HepG2 (cell line): ENCODE measurements around the gene THADA. TPM values are rescaled to one million over a fixed set of nuclear protein-coding genes. Genes with fewer than 3 reads are reported as not detected.
A peak's percentile ranks its signal among the peaks of the same experiment; 100 is the strongest.

Experiments used
- CHD4 ChIP-seq: fragments of 200-600 bp; sonication (generic); IDR thresholded peaks from 2 replicates; pipeline ENCODE4 v1.7.0; 2017; ENCODE audit warnings: mild to moderate bottlenecking, low read length, borderline replicate concordance
- ELF4 ChIP-seq: sonication (generic); formaldehyde crosslinking; IDR thresholded peaks from 2 replicates; pipeline ENCODE4 v1.5.0; 2020; ENCODE audit warnings: missing genetic modification reagents, mild to moderate bottlenecking, moderate library complexity, borderline replicate concordance
- GABPB1 ChIP-seq: IDR thresholded peaks from 2 replicates; pipeline ENCODE4 v1.6.1; 2016; ENCODE audit warnings: mild to moderate bottlenecking, missing genetic modification reagents, moderate library complexity, missing compliant biosample characterization
- MTF1 ChIP-seq: sonication (generic); formaldehyde crosslinking; IDR thresholded peaks from 2 replicates; pipeline ENCODE4 v1.5.0; 2020; ENCODE audit warnings: missing genetic modification reagents
- RCOR2 ChIP-seq: IDR thresholded peaks from 2 replicates; pipeline ENCODE4 v1.6.1; 2016; ENCODE audit warnings: missing biosample characterization, missing genetic modification reagents
- ZKSCAN1 ChIP-seq: fragments of 150-350 bp; IDR thresholded peaks from 2 replicates; pipeline ENCODE4 v1.6.1; 2014; ENCODE audit warnings: low read length
- ZKSCAN5 ChIP-seq: sonication (generic); formaldehyde crosslinking; IDR thresholded peaks from 2 replicates; pipeline ENCODE4 v1.5.1; 2020; ENCODE audit warnings: mild to moderate bottlenecking, missing genetic modification reagents
- ZNF556 ChIP-seq: sonication (generic); formaldehyde crosslinking; IDR thresholded peaks from 2 replicates; pipeline ENCODE4 v1.4.0; 2020; ENCODE audit warnings: mild to moderate bottlenecking, missing genetic modification reagents, borderline replicate concordance
- ZNF790 ChIP-seq: sonication (generic); formaldehyde crosslinking; IDR thresholded peaks from 2 replicates; pipeline ENCODE4 v1.8.0; 2022; ENCODE audit warnings: missing genetic modification reagents, mild to moderate bottlenecking, borderline replicate concordance
- ZSCAN22 ChIP-seq: sonication (generic); formaldehyde crosslinking; IDR thresholded peaks from 2 replicates; pipeline ENCODE4 v1.4.0; 2020; ENCODE audit warnings: mild to moderate bottlenecking, missing genetic modification reagents
- polyA plus RNA-seq, 8 experiments: library from polyadenylated mRNA; depleted of rRNA in 3 of 8; stranded (reverse) in 7 of 8; unstranded in 1 of 8; fragments of >200 nt; fragmentation: Illumina TruSeq in 4 of 8; extraction: Trizol in 4 of 8; gene quantifications; 2 replicates each; pipeline versions ENCODE4 v1.2.1 to v1.2.3, GENCODE V29; 2011 to 2016; ENCODE audit warnings: low read depth in 4 of 8, missing spikeins in 1 of 8, mixed read lengths in 1 of 8; ENCODE audit not compliant: insufficient read depth in 1 of 8
- total RNA-seq, 5 experiments: library from RNA; depleted of rRNA; stranded (reverse); fragments of >200 nt; fragmentation: Illumina TruSeq; extraction: Trizol; gene quantifications; 2 replicates each; pipeline ENCODE4 v1.2.3, GENCODE V29; 2016; ENCODE audit warnings: low read depth in 1 of 5
- TF ChIP-seq, protein P1 (sequence below): sonication (generic); formaldehyde crosslinking; IDR thresholded peaks from 2 replicates; pipeline ENCODE4 v1.5.0; 2020; ENCODE audit warnings: missing genetic modification reagents
- TF ChIP-seq, protein P2 (sequence below): sonication (generic); formaldehyde crosslinking; IDR thresholded peaks from 2 replicates; pipeline ENCODE4 v1.8.0; 2022; ENCODE audit warnings: missing genetic modification reagents, mild to moderate bottlenecking, inconsistent platforms, borderline replicate concordance
- TF ChIP-seq, protein P3 (sequence below), 2 experiments: sonication (generic) in 1 of 2; formaldehyde crosslinking in 1 of 2; IDR thresholded peaks; 2 replicates each; pipeline versions ENCODE4 v1.4.0 to v1.6.1; 2016 to 2020; ENCODE audit warnings: borderline replicate concordance in 1 of 2, low read depth in 1 of 2, mild to moderate bottlenecking in 1 of 2, missing genetic modification reagents in 1 of 2
- TF ChIP-seq, protein P4 (sequence below): IDR thresholded peaks from 2 replicates; pipeline ENCODE4 v1.6.1; 2016; ENCODE audit warnings: missing biosample characterization, missing genetic modification reagents, low read depth
- TF ChIP-seq, protein P5 (sequence below): sonication (generic); formaldehyde crosslinking; IDR thresholded peaks from 2 replicates; pipeline ENCODE4 v1.5.0; 2020; ENCODE audit warnings: mild to moderate bottlenecking, low read depth, missing genetic modification reagents, borderline replicate concordance
- TF ChIP-seq, protein P6 (sequence below): IDR thresholded peaks from 2 replicates; pipeline ENCODE4 v1.6.1; 2018; ENCODE audit warnings: missing genetic modification reagents

THADA gene
- total and polyA plus RNA-seq, 2 of the 13 experiments (the other 11 are each of a cell fraction or from before 2014, with no cell fraction given) = 12.7 to 21.7 TPM

DNA sequence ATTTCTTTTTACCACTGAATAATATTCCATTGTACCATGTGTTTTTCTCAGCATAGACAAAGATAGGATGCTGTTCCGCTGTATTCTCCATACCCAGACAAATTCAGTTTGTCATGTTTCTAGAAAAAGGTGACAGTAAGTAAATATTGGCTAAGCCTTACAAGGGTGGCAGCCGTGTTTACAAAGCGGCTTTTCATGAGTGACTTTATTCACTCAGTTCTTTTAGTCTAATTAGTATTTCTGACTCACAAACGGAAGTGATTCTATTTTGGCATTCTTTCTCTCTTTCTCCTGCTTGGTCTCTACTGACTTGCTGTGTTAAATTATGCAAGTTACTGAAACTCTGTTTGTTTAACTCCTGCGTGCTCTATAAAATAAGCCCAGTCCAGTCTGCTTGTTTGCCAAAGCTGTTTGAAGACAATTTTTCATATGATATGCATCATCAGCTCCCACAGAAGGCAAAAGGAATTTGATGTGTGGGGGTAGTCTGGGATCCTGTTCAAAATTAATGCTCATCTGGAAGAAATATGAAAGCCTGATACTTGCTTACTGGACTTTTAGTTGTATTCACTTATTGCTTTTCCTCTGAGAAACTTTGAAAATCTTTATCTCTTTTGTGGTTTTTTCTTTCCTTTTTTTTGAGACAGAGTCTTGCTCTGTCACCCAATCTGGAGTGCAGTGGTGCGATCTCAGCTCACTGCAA, 38.9 kb upstream of the THADA start (continued):
- TF ChIP-seq, protein P1, sequence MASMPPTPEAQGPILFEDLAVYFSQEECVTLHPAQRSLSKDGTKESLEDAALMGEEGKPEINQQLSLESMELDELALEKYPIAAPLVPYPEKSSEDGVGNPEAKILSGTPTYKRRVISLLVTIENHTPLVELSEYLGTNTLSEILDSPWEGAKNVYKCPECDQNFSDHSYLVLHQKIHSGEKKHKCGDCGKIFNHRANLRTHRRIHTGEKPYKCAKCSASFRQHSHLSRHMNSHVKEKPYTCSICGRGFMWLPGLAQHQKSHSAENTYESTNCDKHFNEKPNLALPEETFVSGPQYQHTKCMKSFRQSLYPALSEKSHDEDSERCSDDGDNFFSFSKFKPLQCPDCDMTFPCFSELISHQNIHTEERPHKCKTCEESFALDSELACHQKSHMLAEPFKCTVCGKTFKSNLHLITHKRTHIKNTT (CRISPR knock-in tag) = no peak
- no peak for TF ChIP-seq ZSCAN22 (CRISPR knock-in tag)
- TF ChIP-seq, protein P2, sequence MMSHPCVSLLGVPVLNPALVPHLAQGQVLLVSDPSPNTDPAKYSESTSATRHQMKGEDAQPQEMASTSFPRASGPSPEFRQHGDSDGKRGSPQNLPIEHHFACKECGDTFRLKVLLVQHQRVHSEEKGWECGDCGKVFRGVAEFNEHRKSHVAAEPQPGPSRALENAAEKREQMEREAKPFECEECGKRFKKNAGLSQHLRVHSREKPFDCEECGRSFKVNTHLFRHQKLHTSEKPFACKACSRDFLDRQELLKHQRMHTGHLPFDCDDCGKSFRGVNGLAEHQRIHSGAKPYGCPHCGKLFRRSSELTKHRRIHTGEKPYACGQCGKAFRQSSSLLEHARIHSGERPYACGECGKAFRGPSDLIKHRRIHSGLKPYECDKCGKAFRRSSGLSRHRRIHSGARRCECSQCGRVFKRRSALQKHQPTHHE (CRISPR knock-in tag) = no peak
- TF ChIP-seq, protein P3, sequence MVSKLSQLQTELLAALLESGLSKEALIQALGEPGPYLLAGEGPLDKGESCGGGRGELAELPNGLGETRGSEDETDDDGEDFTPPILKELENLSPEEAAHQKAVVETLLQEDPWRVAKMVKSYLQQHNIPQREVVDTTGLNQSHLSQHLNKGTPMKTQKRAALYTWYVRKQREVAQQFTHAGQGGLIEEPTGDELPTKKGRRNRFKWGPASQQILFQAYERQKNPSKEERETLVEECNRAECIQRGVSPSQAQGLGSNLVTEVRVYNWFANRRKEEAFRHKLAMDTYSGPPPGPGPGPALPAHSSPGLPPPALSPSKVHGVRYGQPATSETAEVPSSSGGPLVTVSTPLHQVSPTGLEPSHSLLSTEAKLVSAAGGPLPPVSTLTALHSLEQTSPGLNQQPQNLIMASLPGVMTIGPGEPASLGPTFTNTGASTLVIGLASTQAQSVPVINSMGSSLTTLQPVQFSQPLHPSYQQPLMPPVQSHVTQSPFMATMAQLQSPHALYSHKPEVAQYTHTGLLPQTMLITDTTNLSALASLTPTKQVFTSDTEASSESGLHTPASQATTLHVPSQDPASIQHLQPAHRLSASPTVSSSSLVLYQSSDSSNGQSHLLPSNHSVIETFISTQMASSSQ (IDR thresholded peaks at IDR 0.05; ENCODE audit: low read depth) = peak; percentile 67
- TF ChIP-seq, protein P3 (CRISPR knock-in tag; IDR thresholded peaks at IDR 0.05; ENCODE audit: borderline replicate concordance) = no peak; the same call in 1 of the 2 replicates
- TF ChIP-seq GABPB1 (CRISPR knock-in tag) = peak; percentile 58; the same call in 1 of the 2 replicates
- TF ChIP-seq, protein P4, sequence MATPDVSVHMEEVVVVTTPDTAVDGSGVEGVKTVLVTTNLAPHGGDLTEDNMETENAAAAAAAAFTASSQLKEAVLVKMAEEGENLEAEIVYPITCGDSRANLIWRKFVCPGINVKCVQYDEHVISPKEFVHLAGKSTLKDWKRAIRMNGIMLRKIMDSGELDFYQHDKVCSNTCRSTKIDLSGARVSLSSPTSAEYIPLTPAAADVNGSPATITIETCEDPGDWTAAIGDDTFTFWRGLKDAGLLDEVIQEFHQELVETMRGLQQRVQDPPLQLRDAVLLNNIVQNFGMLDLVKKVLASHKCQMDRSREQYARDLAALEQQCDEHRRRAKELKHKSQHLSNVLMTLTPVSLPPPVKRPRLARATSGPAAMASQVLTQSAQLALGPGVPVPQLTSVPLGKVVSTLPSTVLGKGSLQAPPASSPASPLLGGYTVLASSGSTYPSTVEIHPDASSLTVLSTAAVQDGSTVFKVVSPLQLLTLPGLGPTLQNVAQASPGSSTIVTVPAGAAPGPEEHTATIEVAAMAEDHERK = no peak
- no peak for TF ChIP-seq CHD4
- TF ChIP-seq, protein P5, sequence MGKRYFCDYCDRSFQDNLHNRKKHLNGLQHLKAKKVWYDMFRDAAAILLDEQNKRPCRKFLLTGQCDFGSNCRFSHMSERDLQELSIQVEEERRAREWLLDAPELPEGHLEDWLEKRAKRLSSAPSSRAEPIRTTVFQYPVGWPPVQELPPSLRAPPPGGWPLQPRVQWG (CRISPR knock-in tag) = no peak
- TF ChIP-seq ZNF556 = no peak; the same call in 1 of the 2 replicates
- TF ChIP-seq ZKSCAN1 = no peak
- TF ChIP-seq, protein P6, sequence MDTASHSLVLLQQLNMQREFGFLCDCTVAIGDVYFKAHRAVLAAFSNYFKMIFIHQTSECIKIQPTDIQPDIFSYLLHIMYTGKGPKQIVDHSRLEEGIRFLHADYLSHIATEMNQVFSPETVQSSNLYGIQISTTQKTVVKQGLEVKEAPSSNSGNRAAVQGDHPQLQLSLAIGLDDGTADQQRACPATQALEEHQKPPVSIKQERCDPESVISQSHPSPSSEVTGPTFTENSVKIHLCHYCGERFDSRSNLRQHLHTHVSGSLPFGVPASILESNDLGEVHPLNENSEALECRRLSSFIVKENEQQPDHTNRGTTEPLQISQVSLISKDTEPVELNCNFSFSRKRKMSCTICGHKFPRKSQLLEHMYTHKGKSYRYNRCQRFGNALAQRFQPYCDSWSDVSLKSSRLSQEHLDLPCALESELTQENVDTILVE = 0 out of 2 replicates have a peak, but pooled peaks have one; percentile 35
- TF ChIP-seq ELF4 (CRISPR knock-in tag) = no peak
- TF ChIP-seq MTF1 (CRISPR knock-in tag) = no peak
- no peak for TF ChIP-seq ZNF790
- TF ChIP-seq ZKSCAN5 = no peak
- peak; percentile 92 for TF ChIP-seq RCOR2 (CRISPR knock-in tag)
